ENCODE data around the gene ENO2.

The ENO2 gene

DNA sequence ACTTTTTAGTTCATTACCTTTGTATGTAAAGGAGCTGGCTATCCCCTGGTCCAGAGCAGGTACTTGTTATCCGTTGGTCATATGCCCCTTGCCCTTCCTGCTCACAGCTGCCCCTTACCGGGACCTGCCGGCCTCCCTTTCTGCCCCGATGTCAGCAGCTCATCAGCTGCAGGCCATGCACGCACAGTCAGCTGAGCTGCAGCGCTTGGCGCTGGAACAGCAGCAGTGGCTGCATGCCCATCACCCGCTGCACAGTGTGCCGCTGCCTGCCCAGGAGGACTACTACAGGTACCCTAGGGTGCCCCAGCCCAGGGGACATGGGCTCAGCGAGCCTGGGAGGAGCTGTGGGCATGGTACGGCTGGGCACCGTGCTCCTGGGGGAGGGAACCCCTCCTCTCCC is 26.9 kb downstream of the ENO2 start:
- intact Hi-C loops (cut with DNase I; ENCODE audit: low total_unique reads), result loop anchor here (5.0 to 10.0 kb wide), 2 partner anchors 74 to 174 kb away; partner anchors contain the start of gene TPI1
- peaks cover 10 to 46% (median 25%) of the 10 kb centered on the region in 3 donors for H3K36me3 ChIP-seq
- no peak overlapping the region for H3K27ac ChIP-seq
- TF ChIP-seq, protein P1, sequence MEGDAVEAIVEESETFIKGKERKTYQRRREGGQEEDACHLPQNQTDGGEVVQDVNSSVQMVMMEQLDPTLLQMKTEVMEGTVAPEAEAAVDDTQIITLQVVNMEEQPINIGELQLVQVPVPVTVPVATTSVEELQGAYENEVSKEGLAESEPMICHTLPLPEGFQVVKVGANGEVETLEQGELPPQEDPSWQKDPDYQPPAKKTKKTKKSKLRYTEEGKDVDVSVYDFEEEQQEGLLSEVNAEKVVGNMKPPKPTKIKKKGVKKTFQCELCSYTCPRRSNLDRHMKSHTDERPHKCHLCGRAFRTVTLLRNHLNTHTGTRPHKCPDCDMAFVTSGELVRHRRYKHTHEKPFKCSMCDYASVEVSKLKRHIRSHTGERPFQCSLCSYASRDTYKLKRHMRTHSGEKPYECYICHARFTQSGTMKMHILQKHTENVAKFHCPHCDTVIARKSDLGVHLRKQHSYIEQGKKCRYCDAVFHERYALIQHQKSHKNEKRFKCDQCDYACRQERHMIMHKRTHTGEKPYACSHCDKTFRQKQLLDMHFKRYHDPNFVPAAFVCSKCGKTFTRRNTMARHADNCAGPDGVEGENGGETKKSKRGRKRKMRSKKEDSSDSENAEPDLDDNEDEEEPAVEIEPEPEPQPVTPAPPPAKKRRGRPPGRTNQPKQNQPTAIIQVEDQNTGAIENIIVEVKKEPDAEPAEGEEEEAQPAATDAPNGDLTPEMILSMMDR (IDR thresholded peaks at IDR 0.05), result no peak
- no peak for DNase-seq
- H3K9me3 ChIP-seq, result no peaks in the 10 kb centered on the region
- peaks cover 0 to 70% (median 50%) of the 10 kb centered on the region in 4 donors for H3K4me1 ChIP-seq
- H3K4me3 ChIP-seq, result no peak overlapping the region
- no peaks in the 10 kb centered on the region for H3K27me3 ChIP-seq

DNA sequence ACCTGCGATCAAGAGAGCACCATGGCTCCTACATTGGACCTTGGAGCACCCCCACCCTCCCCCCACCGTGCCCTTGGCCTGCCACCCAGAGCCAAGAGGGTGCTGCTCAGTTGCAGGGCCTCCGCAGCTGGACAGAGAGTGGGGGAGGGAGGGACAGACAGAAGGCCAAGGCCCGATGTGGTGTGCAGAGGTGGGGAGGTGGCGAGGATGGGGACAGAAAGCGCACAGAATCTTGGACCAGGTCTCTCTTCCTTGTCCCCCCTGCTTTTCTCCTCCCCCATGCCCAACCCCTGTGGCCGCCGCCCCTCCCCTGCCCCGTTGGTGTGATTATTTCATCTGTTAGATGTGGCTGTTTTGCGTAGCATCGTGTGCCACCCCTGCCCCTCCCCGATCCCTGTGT is 27.4 kb downstream of the ENO2 start:
- Histone ChIP-seq H3K27me3 (no peaks in the 10 kb centered on the region), H3K9me3 (no peaks in the 10 kb centered on the region), H3K27ac (peak overlapping the region; percentile 94 to 98), H3K4me3 (no peak overlapping the region), H3K4me1 (peaks cover 0 to 72% (median 54%) of the 10 kb centered on the region in 4 donors), H3K36me3 (peaks cover 10 to 46% (median 25%) of the 10 kb centered on the region in 3 donors)
- no peak for DNase-seq
- intact Hi-C loops (cut with DNase I; ENCODE audit: low total_unique reads), result loop anchor here (5.0 to 10.0 kb wide), 2 partner anchors 74 to 173 kb away; partner anchors contain the start of gene TPI1
- TF ChIP-seq, protein P1 (IDR thresholded peaks at IDR 0.05), result no peak

DNA sequence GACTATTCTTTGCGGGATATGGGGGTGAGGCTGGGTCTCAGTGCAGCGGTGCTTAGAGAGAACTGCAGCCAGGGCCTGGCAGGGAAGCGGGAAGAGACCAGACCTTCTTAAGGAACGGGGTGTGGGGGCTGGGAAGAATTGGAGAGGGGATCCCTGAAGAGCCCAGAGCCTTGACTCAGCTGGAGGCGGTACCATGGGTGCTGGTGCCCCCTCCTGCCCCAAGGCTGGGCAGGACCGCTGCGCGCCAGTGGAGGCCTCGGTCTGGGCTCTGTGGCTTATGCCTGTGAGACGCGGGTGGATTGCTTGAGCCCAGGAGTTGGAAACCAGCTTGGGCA is 27.9 kb downstream of the ENO2 start:
- Histone ChIP-seq H3K4me1 (peaks cover 0 to 67% (median 49%) of the 10 kb centered on the region in 4 donors), H3K27ac (peak overlapping the region; percentile 94 to 98), H3K27me3 (no peaks in the 10 kb centered on the region), H3K36me3 (peaks cover 10 to 48% (median 29%) of the 10 kb centered on the region in 3 donors), H3K9me3 (no peaks in the 10 kb centered on the region), H3K4me3 (no peak overlapping the region)
- intact Hi-C loops (cut with DNase I; ENCODE audit: low total_unique reads), result loop anchor here (5.0 to 10.0 kb wide), 2 partner anchors 75 to 173 kb away; partner anchors contain the start of gene TPI1
- TF ChIP-seq, protein P1 (IDR thresholded peaks at IDR 0.05), result no peak
- DNase-seq, result no peak

DNA sequence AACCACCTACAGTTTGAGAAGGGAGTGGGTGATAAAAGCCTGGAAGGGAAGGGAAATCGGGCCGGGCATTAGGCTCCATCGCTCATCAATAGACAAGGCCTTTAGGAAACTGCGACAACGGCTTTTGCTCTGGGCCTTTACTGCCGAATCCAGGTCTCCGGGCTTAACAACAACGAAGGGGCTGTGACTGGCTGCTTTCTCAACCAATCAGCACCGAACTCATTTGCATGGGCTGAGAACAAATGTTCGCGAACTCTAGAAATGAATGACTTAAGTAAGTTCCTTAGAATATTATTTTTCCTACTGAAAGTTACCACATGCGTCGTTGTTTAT is 29.0 kb downstream of the ENO2 start:
- TF ChIP-seq, protein P1 (IDR thresholded peaks at IDR 0.05), result no peak
- H3K27ac ChIP-seq, result peak overlapping the region; percentile 94 to 98
- intact Hi-C loops (cut with DNase I; ENCODE audit: low total_unique reads), result loop anchor here (5.0 to 10.0 kb wide), 2 partner anchors 76 to 171 kb away; partner anchors contain the start of gene TPI1
- H3K4me1 ChIP-seq, result peaks cover 0 to 58% (median 43%) of the 10 kb centered on the region in 4 donors
- DNase-seq, result peak; percentile 92 to 93
- H3K27me3 ChIP-seq, result no peaks in the 10 kb centered on the region
- peak overlapping the region; percentile 74 for H3K4me3 ChIP-seq
- H3K9me3 ChIP-seq, result no peaks in the 10 kb centered on the region
- peaks cover 10 to 48% (median 29%) of the 10 kb centered on the region in 3 donors for H3K36me3 ChIP-seq

DNA sequence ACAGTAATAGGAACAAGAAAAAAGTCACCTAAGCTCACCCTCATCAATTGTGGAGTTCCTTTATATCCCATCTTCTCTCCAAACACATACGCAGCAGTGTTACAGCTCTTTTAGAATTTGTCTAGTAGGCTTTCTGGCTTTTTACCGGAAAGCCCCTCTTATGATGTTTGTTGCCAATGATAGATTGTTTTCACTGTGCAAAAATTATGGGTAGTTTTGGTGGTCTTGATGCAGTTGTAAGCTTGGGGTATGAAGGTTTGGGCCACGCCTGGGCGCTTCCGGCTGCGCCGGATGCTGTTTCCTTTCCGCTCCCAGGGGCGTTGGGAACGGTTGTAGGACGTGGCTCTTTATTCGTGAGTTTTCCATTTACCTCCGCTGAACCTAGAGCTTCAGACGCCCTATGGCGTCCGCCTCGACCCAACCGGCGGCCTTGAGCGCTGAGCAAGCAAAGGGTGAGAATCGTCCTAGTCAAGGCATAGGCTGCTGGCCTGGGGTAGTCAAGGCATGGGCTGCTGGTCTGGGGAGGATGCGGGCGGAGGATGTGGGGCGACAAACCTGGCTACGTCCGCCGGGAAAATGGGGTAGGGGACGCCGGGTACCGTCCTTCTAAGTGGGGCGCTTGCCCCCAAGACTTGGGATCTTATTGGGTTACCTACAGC is 29.5 kb downstream of the ENO2 start, which contains the start of the genes C12orf57 and RNU7-1:
C12orf57 (plus strand) TSS at position 301 of the 659 bp plus-strand sequence; CDS start at position 401, 100 bp downstream.
RNU7-1 (plus strand) TSS at position 95 of the 659 bp plus-strand sequence.
- peak within 1 kb of the TSS; percentile 74 for H3K4me3 ChIP-seq
- H3K36me3 ChIP-seq, result peaks cover 10 to 48% (median 29%) of the 10 kb centered on the region in 3 donors
- no peaks in the 10 kb centered on the region for H3K27me3 ChIP-seq
- H3K9me3 ChIP-seq, result no peaks in the 10 kb centered on the region
- peak within 1 kb of the TSS; percentile 94 to 98 for H3K27ac ChIP-seq
- peak; percentile 75 to 88 for DNase-seq
- H3K4me1 ChIP-seq, result peaks cover 0 to 53% (median 38%) of the 10 kb centered on the region in 4 donors
- intact Hi-C loops (cut with DNase I; ENCODE audit: low total_unique reads), result loop anchor here (5.0 to 10.0 kb wide), 2 partner anchors 77 to 171 kb away; partner anchors contain the start of gene TPI1
- TF ChIP-seq, protein P1 (IDR thresholded peaks at IDR 0.05), result no peak

Measured in tibial artery (tissue), 4 donors.